Activated naive CD4-positive, alpha-beta T cell treated with Interleukin-2 at 50 U/mL for 16 hours (primary cell): ENCODE results near the gene DCAF4.

Experiments
- DNase-seq: peaks from one replicate; pipeline ENCODE4 v3.0.0-alpha.2; 2020

The DCAF4 gene

DNA sequence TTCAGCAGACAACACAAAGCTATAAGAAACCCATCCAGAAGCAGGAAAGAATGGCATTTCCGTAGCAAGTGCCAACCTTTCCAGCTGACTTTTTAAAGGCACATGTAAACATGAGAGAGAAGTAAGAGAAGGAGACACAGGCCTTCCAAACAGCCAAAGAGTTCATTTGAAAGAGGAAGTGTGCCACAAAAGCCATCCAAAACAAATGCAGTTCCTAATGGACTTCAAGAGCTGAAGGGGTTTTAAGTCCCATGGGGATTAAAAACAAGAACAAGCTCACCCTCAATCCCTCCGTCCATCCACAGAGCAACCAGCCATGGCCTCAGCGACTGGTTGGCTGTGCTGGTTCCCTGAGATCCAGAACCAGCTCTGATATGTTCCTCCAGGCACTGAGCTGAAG is 27.8 kb upstream of the DCAF4 start:
- DNase-seq = no peak

DNA sequence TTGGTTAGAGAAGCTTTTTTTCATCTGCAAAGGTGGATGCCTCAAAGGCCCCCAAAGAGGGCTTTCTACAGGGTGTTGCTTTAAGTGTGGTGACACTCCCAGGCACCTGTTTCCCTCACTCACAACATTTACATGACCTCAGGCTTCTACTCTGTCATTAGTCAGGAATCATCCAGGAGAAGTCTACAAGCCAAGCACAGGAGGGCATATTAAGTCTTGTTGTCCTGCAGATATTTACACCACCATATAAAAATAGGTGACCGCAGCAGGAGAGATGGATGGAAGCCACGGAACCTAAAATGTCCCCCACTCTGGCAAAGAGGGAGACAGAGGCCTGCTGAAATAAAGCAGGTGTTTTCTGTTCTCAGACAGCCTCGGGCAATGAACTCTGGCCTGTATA is 24.9 kb upstream of the DCAF4 start:
- no peak for DNase-seq

DNA sequence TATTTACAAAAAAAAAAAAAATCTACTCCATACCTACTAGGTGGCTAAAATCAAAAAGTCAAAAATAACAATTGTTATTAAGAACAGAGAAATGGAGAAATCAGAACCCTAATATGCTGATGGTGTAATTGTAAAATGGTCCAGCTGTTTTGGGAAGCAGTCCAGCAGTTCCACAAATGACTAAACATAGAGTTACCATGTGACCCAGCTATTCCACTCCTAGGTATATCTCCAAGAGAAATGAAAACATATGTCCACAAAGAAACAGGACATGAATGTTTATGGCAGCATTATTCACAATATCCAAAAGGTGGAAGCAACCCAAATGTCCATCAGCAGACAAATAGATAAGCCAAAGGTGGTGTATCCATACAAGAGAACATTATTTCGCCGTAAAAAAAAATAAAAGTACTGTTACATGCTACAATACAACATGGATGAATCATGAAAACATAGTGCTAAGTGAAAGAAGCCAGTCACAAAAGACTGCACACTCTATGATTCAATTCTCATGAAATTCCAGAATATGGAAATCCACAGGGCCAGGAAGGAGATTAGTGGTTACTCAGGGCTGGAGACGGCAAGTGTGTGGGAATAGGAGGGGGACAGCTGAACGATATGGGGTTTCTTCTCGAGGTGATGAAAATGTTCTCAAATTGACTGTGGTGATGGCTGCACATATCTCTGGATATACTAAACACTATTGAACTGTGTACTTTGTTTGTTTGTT is 23.3 kb upstream of the DCAF4 start:
- DNase-seq = no peak

DNA sequence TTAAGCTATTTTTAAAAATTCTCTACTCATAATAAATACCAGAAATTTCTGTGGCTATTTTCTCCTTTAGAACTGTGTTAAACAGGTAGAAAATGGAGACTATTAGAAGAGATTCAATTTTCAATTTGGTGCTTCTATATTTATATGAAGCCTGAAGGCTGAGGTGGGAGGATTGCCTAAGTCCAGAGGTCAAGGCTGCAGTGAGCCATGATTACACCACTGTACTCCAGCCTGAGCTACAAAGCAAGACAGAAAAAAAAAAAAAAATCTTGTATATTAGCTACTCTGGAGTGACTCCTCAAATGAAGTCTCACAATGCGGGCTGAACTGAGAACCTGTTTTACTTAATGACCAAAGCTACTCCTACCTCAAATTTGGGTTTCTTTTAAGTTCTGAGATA is 22.5 kb upstream of the DCAF4 start:
- DNase-seq = no peak

DNA sequence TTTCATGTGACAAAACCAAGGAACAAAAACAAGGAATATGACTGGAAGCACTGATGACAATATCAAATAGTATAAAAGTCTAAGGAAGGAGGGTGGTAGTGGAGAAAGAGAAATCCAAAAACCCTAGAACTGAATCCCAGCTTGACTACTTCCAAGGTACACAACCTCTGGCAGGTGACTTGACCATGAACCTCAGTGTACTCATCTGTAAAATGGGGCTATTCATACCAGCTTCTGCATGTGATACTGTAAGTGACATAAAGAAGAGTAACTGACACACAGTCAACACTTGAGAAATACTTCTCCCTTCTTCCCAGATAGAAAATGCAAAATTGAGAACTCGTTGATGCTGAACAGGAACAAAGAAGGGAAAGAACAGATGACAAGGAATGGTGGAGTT is 22.0 kb upstream of the DCAF4 start:
- no peak for DNase-seq

DNA sequence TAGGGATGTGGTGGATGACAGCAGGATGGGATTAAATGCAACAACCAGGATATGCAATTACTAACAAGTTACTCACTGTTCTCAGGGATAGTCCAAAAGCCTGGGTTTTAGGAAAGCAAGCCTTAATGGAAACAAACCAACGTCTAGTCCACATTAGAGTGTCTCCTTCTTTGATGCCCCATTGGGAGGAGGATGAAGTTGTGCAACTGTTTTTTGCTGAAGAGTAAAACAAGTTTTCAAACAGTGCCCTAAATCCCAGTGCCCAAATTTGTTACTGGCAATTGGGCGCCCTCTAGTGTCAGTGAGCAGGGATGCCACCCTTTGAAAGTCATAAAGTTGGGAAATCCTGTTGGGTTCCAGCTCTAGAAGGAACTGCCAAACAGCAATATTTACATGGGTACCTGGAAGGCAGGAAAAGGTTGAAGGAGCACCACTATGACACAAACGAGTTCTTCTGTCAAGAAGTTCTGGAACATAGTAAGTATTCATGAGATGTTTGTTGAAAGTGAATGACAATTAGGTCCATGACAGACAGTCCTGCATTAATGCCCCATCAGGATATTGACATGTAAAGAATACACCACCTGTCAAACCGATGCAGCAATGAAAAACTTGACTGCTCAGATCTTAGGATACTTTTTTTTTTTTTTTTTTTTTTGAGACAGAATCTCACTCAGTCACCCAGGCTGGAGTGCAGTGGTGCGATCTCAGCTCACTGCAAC is 21.3 kb upstream of the DCAF4 start:
- DNase-seq = peak; percentile 63

DNA sequence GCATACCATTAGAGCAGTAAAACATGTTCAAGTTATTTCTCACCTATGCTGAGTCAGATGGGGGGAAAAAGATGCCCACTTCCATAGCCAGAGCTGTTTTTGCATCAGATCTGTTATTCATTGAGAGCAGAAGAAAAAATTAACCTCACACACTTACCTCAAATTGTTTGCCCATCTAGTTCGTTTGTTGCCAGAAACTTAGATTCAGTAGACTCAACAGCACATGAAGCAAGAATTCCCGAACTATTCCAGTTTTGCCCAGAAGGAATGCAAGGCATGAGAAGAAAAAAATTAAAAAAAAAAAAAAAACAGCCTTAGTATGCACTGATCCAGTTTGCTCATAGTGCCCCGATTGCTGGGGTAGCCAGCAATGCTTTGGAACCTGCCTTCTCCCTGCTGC is 19.9 kb upstream of the DCAF4 start:
- no peak for DNase-seq

DNA sequence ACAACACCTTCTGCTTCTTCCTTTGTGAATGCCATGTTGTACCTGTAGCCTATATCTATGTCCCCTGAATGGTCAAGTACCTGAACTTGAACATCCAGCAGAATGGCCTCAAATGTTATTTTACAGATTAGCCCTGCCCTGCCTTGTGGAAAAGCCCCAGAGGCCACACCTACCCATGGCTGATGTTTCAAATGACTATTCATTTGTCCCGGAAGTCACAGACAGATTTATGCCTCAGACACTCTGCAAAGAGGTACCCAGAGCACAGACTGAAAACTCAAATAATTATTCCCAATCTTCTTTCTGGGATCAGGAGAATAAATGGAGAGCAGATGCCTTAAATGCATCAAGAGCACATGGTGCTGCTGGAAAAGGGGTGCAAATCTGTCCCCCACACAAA is 19.4 kb upstream of the DCAF4 start:
- no peak for DNase-seq

DNA sequence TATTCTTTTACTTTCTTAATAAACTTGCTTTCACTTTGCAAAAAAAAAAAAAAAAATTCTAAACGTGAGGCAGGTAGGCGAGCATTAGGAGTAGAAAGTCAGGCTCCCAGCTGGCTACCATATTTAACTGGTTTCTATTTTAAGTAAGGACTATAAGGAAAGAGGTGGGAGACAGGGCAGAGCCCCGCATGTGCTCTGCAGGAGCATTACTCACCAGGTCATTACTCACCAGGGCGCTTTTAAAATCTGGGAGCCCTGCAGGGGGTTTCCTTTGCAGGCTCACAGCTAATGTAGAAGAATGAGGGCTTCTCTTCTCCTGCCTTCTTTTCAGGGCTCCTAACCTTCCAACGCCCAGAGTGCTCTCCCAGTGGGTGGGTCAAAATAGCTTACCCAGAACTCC is 18.4 kb upstream of the DCAF4 start:
- DNase-seq = no peak

DNA sequence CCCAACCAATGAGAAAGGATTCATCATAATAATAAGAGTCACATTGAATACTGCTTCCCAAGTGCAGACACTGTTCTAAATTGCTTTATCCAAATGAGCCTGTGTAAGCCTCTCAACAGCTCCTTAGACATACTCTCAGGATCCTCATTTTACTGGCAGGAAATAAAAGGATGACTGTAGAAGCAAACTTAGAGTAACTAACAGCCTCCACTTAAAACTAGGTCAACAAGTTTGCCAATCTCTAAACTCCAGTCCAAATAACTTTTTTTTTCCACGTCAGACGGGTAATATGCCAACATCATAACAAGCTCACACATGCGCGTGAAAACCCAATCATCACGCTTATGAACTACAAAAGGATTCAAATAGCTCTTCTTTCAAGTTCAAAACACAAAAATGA is 17.1 kb upstream of the DCAF4 start:
- DNase-seq = no peak

DNA sequence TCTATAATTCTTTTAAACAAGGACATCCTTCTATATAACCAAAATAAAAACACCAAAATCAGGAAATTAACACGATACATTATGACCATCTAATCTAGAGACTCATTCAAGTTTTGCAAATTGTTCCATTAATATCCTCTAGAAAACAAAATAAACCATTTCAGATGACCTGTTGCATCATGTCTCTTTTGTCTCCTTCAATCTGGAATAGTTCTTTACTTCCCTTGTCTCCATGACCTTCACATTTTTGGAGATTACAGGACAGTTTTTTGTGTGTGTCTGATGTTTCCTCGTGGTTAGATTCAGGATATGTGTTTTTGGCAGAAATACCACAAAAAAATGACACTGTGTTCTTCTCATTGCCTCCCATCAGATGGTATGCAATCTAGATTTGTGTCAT is 12.5 kb upstream of the DCAF4 start:
- no peak for DNase-seq

DNA sequence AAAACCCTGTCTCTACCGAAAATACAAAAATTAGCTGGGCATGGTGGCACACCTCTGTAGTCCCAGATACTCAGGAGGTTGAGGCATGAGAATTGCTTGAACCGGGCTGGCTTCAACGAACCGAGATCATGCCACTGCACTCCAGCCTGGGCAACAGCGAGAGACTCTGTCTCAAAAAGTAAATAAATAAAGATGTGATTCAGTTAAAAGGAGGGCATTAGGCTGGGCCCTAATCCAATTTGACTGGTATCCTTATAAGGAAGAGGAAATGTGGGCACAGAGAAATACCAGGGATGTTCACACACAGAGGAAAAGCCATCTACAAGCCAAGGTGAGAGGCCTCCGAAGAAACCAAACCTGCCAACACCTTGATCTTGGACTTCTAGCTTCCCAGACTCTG is 10.1 kb upstream of the DCAF4 start:
- DNase-seq = no peak

DNA sequence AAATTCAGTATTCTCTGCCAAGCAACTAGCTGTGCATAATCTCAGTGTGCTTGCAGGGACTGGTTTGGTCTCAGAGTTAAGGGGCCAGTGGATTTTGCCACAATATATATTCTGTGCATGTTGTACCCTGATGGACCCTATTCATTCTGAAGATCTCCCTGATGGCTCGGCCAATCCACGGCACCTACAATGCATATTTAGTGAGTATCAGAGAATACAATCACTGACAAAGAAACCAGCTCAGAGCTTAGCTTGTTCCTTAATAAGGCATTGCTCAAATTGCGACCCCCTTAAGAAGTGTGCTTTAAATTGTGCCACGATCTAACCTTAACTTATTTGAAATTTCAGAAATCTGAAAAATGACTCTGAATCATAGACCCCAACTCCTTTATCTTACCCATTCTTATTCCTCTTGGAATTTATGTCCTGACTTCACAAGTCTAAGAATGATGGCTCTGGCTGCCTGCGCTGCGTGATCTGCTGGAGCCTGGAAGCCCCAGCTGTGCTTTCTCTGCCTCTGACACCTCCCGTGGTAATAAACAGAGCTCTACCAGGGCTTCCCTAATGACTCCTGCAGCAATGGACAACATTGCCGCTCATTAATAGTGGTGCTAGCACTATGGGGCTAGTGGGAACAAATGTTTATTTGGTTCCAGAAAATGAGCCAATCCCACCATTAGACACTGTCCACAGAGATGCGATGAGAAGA is 9.0 kb upstream of the DCAF4 start:
- no peak for DNase-seq

DNA sequence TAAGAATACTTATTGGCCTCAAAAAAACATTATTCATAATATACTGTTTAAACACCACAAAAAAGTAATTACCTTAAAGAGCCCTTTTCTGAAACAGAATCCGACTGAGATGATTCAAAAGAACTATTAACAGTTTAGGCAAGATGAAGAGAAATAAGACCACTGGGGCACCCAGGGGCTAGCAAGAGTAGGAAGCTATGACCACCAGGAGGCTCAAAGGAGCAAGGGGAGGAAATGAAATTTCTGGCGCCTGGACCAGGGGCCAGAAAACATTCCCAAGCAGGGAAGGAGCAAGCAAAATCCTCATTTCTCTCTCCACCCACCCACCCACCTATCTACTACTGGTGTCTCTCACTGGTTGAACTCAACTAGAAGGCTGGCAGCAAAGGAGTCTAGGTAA is 6.3 kb upstream of the DCAF4 start:
- no peak for DNase-seq

DNA sequence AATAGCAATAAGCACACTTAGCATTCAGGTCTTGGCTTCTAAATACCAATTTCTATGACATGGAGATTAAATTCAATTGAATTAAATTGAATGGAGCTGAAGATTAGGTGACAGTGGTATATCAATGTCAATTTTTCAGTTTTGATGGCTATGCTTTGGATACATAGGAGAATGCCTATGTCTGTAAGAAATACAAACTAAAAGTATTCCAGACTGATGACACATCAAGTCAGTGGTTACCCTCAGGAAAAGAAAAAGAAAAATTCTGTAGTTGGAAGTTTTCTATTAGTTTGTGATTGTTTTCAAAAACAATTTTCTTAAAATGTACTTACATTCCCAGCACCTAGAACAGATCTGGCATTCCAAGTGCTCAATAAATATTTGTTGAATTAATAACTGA is 4.9 kb upstream of the DCAF4 start:
- no peak for DNase-seq

DNA sequence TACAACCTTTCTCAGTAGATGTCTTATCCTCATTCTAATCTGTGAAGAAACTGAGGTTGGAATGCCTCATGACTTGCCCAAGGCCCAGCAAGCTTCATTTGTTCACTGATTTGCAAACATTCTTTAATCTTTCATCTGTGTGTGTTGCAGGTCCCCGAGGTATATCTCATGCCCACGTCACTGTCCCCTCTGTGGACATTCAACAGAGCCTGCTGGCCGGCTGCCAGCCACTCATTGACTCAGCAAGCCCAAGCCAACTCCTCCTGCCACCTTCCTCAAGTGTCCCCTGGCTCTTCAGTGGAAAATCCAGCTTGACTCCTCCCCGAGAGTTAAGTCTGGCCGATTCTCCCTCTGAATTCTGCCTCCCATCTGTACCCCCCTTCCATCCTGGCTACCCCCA is 1.9 kb upstream of the DCAF4 start:
- DNase-seq = no peak

DNA sequence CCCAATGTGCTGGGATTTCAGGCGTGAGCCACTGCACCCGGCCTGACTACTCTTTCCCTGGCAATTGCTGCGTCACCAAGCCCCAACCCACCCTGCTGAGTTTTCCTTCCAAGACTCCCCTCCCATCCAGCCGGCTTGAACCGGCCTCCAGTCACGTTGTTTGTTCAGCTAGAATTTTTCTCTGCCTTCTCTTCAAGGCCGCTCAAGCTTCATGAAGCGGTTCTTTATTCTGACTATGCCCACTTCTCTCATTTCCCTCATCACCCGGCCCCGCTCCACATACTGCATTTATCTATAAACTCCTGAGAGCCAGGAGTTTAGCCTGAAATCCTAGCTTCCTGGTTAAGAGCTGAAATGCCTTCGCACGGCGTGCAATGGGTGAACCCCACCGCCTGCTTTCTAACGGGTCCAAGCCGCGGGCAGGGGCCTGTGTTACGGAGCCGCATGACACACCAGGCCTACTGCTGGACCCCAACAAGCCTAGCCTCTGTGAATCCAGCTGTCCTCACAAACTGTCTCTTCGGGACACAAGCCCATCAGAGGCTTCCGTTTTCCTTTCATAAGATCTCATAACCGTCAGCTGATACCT is 999 bp upstream of the DCAF4 start:
- no peak for DNase-seq

DNA sequence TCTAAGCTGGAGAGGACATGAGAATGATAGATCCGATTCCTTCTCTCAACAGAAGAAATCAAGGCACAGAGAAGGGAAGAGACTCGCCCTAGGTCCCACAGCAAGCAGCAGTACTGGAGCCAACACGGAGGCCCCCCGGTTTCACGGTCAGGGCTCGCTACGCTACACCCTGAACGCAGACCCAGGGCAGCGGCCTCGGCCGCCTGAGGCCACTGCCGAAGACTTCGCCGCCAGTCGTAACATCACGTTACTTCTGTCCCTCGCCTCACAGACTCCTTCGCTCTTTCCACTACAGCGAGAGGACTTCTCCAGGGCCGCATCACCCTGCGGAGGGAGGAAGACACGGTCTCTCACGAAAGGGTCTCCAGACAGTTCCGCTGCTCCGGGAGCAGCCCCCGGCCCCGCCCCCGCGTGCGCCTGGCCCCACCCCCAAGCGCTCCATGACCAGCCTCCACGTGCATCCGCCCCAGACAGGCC is 411 bp upstream of the DCAF4 start:
- no peak for DNase-seq

DNA sequence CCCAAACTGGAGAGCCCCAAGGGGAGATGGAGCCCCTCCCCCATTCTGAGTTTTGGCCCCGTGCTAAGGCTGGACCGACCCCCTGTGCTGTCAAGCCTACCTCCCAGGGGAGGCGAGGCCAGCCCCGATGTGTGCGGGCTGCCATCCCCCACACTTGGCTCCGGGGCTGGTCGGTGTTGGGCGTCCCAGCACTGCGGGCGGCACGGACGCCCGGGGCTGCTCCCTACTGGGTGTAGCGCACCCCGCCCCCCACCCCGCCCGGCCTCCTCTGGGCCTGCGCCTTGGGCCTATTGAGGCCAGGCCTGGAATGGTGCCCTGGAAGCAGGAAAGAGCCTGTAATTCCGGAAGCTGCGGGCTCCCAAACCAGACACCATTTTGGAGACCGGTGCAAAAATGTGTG is 2.6 kb downstream of the DCAF4 start:
- no peak for DNase-seq

DNA sequence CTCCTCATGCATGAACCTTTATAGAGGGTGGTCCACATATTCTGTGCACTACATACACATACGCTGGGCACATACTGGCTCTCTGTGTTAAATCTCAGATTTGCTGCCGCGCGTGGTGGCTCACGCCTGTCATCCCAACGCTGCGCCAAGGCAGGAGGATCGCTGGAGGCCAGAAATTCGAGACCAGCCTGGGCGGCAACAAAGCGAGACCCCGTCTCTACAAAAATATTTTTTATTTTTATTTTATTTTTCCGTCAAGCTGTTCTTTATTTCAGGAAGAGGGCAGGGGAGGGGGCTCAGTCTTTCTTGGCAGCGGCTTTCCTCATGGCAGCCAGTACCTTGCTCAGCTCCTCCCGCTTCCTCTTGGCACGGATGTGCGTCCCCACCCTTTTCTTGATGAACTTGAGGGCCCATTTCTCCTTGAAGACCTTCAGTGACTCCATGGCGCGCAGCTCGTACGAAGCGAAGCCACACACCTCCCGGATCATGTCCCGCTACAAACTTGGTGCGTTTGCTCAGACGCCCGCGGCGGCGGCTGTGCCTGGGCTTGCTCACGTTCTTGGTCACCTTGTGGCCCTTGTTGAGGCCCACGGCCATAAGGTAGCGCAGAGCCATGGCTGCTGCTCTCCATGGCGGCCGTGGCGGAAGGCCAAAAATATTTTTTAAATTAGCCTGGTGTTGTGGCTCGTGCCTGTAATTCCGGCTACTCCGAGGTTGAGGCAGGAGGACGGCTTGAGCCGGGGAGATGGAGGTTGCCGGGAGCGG is 3.2 kb downstream of the DCAF4 start:
- no peak for DNase-seq

DNA sequence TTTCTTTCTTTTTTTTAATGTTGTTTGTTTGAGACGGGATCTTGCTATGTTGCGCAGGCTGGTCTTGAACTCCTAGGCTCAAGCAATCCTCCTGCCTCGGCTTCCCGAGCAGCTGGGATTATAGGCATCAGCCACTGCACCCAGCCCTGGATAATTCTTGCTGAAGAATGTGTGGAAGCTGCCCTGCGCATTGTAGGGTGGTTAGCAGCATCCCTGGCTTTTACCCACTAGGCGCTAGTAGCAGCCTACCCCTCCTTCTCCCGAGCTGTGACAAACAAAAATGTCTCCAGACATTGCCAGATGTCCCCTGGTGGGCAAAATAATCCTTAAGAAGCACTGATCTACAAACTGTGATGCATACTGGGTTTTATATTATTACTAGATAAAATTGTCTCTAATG is 6.6 kb downstream of the DCAF4 start:
- no peak for DNase-seq

DNA sequence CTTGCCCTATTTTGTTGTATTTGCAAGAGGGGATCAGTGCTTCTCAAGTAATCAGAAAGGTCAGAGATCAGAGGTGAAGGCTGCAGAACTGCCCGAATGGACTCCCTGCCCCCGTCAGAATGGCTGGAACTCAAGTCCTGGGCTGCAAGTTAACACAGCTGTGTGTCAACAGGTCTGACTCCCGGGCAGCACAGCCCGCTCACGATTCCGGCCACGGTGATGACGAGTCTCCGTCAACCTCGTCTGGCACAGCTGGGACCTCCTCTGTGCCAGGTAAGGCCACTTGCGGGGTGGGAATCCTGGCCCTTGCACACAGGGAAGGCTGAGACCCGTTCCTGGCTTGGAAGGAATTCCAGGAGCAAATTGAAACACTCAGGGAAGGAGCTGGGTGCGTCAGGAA is 13.4 kb downstream of the DCAF4 start:
- no peak for DNase-seq
